GM23338 (cell line): ENCODE results near the gene ALKAL2. TPM values are rescaled to one million over a fixed set of nuclear protein-coding genes. Genes with fewer than 3 reads are reported as not detected.

Experiments used
- ATAC-seq: fragments of 200-7000 bp; cut with Tn5 transposase; 3 replicates; pipeline ENCODE4 v1.9.1; 2020
- DNase-seq: peaks from one replicate; pipeline ENCODE4 v3.0.0-alpha.2; 2015; ENCODE audit warnings: low spot score
- H2AFZ ChIP-seq: fragments of 200-600 bp; sonication (generic); 2 replicates; pipeline ENCODE4 v1.8.0; 2016; ENCODE audit warnings: antibody characterized with exemption, mild to moderate bottlenecking, moderate library complexity
- H3F3A ChIP-seq: fragments of 200-600 bp; sonication (generic); replicated peaks from 2 replicates; pipeline ENCODE4 v1.8.0; 2017; ENCODE audit warnings: antibody characterized with exemption, mixed run types, low read depth
- H3K27ac ChIP-seq: fragments of 200-600 bp; sonication (generic); 2 replicates; pipeline ENCODE4 v1.6.1; 2016; ENCODE audit warnings: low read depth
- H3K27me3 ChIP-seq: fragments of 200-600 bp; sonication (generic); 2 replicates; pipeline ENCODE4 v1.8.0; 2016; ENCODE audit warnings: mild to moderate bottlenecking, mixed run types, moderate library complexity; ENCODE audit not compliant: insufficient read depth
- H3K36me3 ChIP-seq: fragments of 200-600 bp; sonication (generic); 2 replicates; pipeline ENCODE4 v1.8.0; 2016; ENCODE audit warnings: mild to moderate bottlenecking; ENCODE audit not compliant: insufficient read depth
- H3K4me1 ChIP-seq: fragments of 200-600 bp; sonication (generic); 2 replicates; pipeline ENCODE4 v1.8.0; 2016; ENCODE audit warnings: mild to moderate bottlenecking, moderate library complexity; ENCODE audit not compliant: insufficient read depth
- H3K4me2 ChIP-seq: fragments of 200-600 bp; sonication (generic); 2 replicates; pipeline ENCODE4 v1.7.1; 2017; ENCODE audit warnings: mixed run types
- H3K4me3 ChIP-seq: fragments of 200-600 bp; sonication (generic); 2 replicates; pipeline ENCODE4 v1.6.1; 2016; ENCODE audit warnings: mixed run types
- H3K79me2 ChIP-seq: fragments of 200-600 bp; sonication (generic); replicated peaks from 2 replicates; pipeline ENCODE4 v1.8.0; 2017; ENCODE audit warnings: mild to moderate bottlenecking; ENCODE audit not compliant: insufficient read depth
- H3K9me2 ChIP-seq: fragments of 200-600 bp; sonication (generic); 2 replicates; pipeline ENCODE4 v1.8.0; 2017; ENCODE audit not compliant: insufficient read depth
- H4K20me1 ChIP-seq: fragments of 200-600 bp; sonication (generic); replicated peaks from 2 replicates; pipeline ENCODE4 v1.8.0; 2017; ENCODE audit warnings: mild to moderate bottlenecking; ENCODE audit not compliant: insufficient read depth
- H3K27ac Mint-ChIP-seq: 2 replicates; pipeline ENCODE4 v1.8.0; 2020; ENCODE audit warnings: inconsistent platforms, mild to moderate bottlenecking, moderate library complexity, mixed read lengths
- H3K27me3 Mint-ChIP-seq: 3 replicates; pipeline ENCODE4 v1.8.0; 2022; ENCODE audit warnings: low read depth, mild to moderate bottlenecking, moderate library complexity, mixed read lengths, inconsistent platforms; ENCODE audit not compliant: insufficient read depth, poor library complexity
- H3K36me3 Mint-ChIP-seq: 3 replicates; pipeline ENCODE4 v1.8.0; 2021; ENCODE audit warnings: low read depth, mild to moderate bottlenecking, inconsistent platforms, moderate library complexity, mixed read lengths
- H3K4me1 Mint-ChIP-seq: 3 replicates; pipeline ENCODE4 v1.8.0; 2020; ENCODE audit warnings: mild to moderate bottlenecking, inconsistent platforms, mixed read lengths
- H3K4me3 Mint-ChIP-seq: 3 replicates; pipeline ENCODE4 v1.8.0; 2021; ENCODE audit warnings: moderate library complexity, mild to moderate bottlenecking, inconsistent platforms, mixed read lengths
- H3K9me3 Mint-ChIP-seq: 3 replicates; pipeline ENCODE4 v1.8.0; 2020; ENCODE audit warnings: moderate library complexity, mild to moderate bottlenecking, inconsistent platforms, mixed read lengths
- ETS1 ChIP-seq: IDR thresholded peaks from 2 replicates; pipeline ENCODE4 v1.6.1; 2016; ENCODE audit warnings: antibody characterized with exemption
- EZH2 ChIP-seq: fragments of 200-600 bp; sonication (generic); IDR thresholded peaks from one replicate; pipeline ENCODE4 v1.8.0; 2017; ENCODE audit warnings: antibody characterized with exemption, mild to moderate bottlenecking, low read depth; ENCODE audit not compliant: unreplicated experiment
- JUNB ChIP-seq: IDR thresholded peaks from one replicate; pipeline ENCODE4 v1.6.1; 2016; ENCODE audit warnings: antibody characterized with exemption; ENCODE audit not compliant: unreplicated experiment
- NANOG ChIP-seq: IDR thresholded peaks from 2 replicates; pipeline ENCODE4 v1.6.1; 2016; ENCODE audit warnings: antibody characterized with exemption, borderline replicate concordance
- POLR2AphosphoS5 ChIP-seq: IDR thresholded peaks from 2 replicates; pipeline ENCODE4 v1.6.1; 2016; ENCODE audit warnings: antibody characterized with exemption, low read depth
- ZNF114 ChIP-seq: fragments of 250-450 bp; sonication (Bioruptor Pico); IDR thresholded peaks from 2 replicates; pipeline ENCODE4 v1.5.0; 2020; ENCODE audit warnings: mild to moderate bottlenecking, moderate library complexity
- ZNF331 ChIP-seq: fragments of 250-450 bp; sonication (Bioruptor Pico); IDR thresholded peaks from 2 replicates; pipeline ENCODE4 v1.5.0; 2020; ENCODE audit warnings: low read depth, mild to moderate bottlenecking, moderate library complexity
- ZNF462 ChIP-seq: fragments of 250-450 bp; sonication (Bioruptor Pico); IDR thresholded peaks from 2 replicates; pipeline ENCODE4 v1.5.0; 2020; ENCODE audit warnings: mild to moderate bottlenecking, moderate library complexity
- polyA plus RNA-seq: library from polyadenylated mRNA; unstranded; fragments of >200 nt; fragmentation: Nextera tagmentation; extraction: Ambion mirVana; gene quantifications from 2 replicates; pipeline ENCODE4 v1.2.1, GENCODE V29; 2016
- total RNA-seq: library from RNA; depleted of rRNA; stranded (reverse); fragments of >200 nt; shearing (Covaris generic); gene quantifications from 2 replicates; pipeline ENCODE4 v1.2.3, GENCODE V29; 2014
- TF ChIP-seq, protein P1 (sequence below): IDR thresholded peaks from one replicate; pipeline ENCODE4 v1.6.1; 2018; ENCODE audit warnings: antibody characterized with exemption; ENCODE audit not compliant: unreplicated experiment
- TF ChIP-seq, protein P2 (sequence below), 2 experiments: fragments of 200-600 bp in 1 of 2; sonication (generic) in 1 of 2; conservative IDR thresholded peaks; 2 replicates each; pipeline versions ENCODE4 v1.5.1 to v1.6.1; 2016 to 2017; ENCODE audit warnings: antibody characterized with exemption in 2 of 2, low read depth in 2 of 2, mild to moderate bottlenecking in 2 of 2, moderate library complexity in 1 of 2

The ALKAL2 gene
- total and polyA plus RNA-seq, 2 experiments from 2014 or later, result 6.4 to 12.1 TPM

GRCh38 chr2:259789-260331, 28.0 kb downstream of the ALKAL2 start:
- H3K27ac ChIP-seq, result no peak overlapping the region
- H3K4me1 Mint-ChIP-seq, result peaks cover 13% of the 10 kb centered on the region
- ATAC-seq (no peak), DNase-seq (no peak)
- no peak overlapping the region for H3K27ac Mint-ChIP-seq
- H3K36me3 Mint-ChIP-seq, result peaks cover 40% of the 10 kb centered on the region
- peaks cover 27% of the 10 kb centered on the region for H3K9me3 Mint-ChIP-seq
- H3K9me2 ChIP-seq, result no peaks in the 10 kb centered on the region
- H3K27me3 Mint-ChIP-seq, result peaks cover 24% of the 10 kb centered on the region
- no peak overlapping the region for H3K4me3 Mint-ChIP-seq
- no peak overlapping the region for H3K4me2 ChIP-seq
- H3F3A ChIP-seq, result no peaks in the 10 kb centered on the region
- peaks cover 56% of the 10 kb centered on the region for H3K79me2 ChIP-seq
- H3K4me1 ChIP-seq, result peaks cover 12% of the 10 kb centered on the region
- TF ChIP-seq ZNF114 (CRISPR knock-in tag), result no peak
- TF ChIP-seq EZH2, result no peak
- TF ChIP-seq ZNF462 (CRISPR knock-in tag), result no peak
- no peak for TF ChIP-seq NANOG
- TF ChIP-seq, protein P1, sequence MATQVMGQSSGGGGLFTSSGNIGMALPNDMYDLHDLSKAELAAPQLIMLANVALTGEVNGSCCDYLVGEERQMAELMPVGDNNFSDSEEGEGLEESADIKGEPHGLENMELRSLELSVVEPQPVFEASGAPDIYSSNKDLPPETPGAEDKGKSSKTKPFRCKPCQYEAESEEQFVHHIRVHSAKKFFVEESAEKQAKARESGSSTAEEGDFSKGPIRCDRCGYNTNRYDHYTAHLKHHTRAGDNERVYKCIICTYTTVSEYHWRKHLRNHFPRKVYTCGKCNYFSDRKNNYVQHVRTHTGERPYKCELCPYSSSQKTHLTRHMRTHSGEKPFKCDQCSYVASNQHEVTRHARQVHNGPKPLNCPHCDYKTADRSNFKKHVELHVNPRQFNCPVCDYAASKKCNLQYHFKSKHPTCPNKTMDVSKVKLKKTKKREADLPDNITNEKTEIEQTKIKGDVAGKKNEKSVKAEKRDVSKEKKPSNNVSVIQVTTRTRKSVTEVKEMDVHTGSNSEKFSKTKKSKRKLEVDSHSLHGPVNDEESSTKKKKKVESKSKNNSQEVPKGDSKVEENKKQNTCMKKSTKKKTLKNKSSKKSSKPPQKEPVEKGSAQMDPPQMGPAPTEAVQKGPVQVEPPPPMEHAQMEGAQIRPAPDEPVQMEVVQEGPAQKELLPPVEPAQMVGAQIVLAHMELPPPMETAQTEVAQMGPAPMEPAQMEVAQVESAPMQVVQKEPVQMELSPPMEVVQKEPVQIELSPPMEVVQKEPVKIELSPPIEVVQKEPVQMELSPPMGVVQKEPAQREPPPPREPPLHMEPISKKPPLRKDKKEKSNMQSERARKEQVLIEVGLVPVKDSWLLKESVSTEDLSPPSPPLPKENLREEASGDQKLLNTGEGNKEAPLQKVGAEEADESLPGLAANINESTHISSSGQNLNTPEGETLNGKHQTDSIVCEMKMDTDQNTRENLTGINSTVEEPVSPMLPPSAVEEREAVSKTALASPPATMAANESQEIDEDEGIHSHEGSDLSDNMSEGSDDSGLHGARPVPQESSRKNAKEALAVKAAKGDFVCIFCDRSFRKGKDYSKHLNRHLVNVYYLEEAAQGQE, result no peak
- no peak for TF ChIP-seq JUNB
- TF ChIP-seq ZNF331 (CRISPR knock-in tag), result no peak
- TF ChIP-seq, protein P2, sequence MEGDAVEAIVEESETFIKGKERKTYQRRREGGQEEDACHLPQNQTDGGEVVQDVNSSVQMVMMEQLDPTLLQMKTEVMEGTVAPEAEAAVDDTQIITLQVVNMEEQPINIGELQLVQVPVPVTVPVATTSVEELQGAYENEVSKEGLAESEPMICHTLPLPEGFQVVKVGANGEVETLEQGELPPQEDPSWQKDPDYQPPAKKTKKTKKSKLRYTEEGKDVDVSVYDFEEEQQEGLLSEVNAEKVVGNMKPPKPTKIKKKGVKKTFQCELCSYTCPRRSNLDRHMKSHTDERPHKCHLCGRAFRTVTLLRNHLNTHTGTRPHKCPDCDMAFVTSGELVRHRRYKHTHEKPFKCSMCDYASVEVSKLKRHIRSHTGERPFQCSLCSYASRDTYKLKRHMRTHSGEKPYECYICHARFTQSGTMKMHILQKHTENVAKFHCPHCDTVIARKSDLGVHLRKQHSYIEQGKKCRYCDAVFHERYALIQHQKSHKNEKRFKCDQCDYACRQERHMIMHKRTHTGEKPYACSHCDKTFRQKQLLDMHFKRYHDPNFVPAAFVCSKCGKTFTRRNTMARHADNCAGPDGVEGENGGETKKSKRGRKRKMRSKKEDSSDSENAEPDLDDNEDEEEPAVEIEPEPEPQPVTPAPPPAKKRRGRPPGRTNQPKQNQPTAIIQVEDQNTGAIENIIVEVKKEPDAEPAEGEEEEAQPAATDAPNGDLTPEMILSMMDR (conservative IDR thresholded peaks at IDR 0.05; ENCODE audit: low read depth in 2 of 2), result no peak
- no peak for TF ChIP-seq POLR2AphosphoS5
- TF ChIP-seq ETS1, result no peak
- H3K4me3 ChIP-seq, result no peak overlapping the region
- H2AFZ ChIP-seq, result no peak overlapping the region
- peaks cover 11% of the 10 kb centered on the region for H3K36me3 ChIP-seq
- peaks cover 12% of the 10 kb centered on the region for H3K27me3 ChIP-seq
- H4K20me1 ChIP-seq, result peaks cover 6% of the 10 kb centered on the region; the same call in 1 of the 2 replicates
